ENCODE results near the gene WWC2. TPM values are rescaled to one million over a fixed set of nuclear protein-coding genes. Genes with fewer than 3 reads are reported as not detected.
A peak's percentile ranks its signal among the peaks of the same experiment; 100 is the strongest.

WWC2 gene
- total and polyA plus RNA-seq, 9 donors, result 9.4 to 43.0 (median 32.5) TPM

GRCh38 chr4:183195534-183195933 lies 96.5 kb downstream of the WWC2 start:
- TF ChIP-seq POLR2A (IDR thresholded peaks at IDR 0.05) (no peak), CTCF (IDR thresholded peaks at IDR 0.05) (no peak), EP300 (IDR thresholded peaks at IDR 0.05) (no peak)
- WGBS, 3 donors, result 90 to 96% (median 91%) methylated on average over 3 of the region's 3 CpGs
- DNase-seq, result no peak
- no peaks in the 10 kb centered on the region for H3K27me3 ChIP-seq
- intact Hi-C loops (cut with DNase I), result no loop called here
- no peaks in the 10 kb centered on the region for H3K36me3 ChIP-seq
- no peak overlapping the region for H3K27ac ChIP-seq
- peaks cover 2% of the 10 kb centered on the region for H3K4me1 ChIP-seq (ENCODE audit: insufficient read depth)
- no peaks in the 10 kb centered on the region for H3K9me3 ChIP-seq
- no peak overlapping the region for H3K4me3 ChIP-seq

GRCh38 chr4:183197140-183197539 lies 98.1 kb downstream of the WWC2 start:
- TF ChIP-seq EP300 (IDR thresholded peaks at IDR 0.05), result no peak
- Histone ChIP-seq H3K36me3 (no peaks in the 10 kb centered on the region), H3K27me3 (no peaks in the 10 kb centered on the region), H3K4me3 (no peak overlapping the region), H3K9me3 (no peaks in the 10 kb centered on the region), H3K4me1 (ENCODE audit: insufficient read depth) (peaks cover 2% of the 10 kb centered on the region), H3K27ac (no peak overlapping the region)
- intact Hi-C loops (cut with DNase I), result no loop called here
- WGBS, 3 donors, result 55 to 70% (median 61%) methylated on average over 3 of the region's 3 CpGs
- no peak for DNase-seq

- intact Hi-C loops (cut with DNase I), result no loop called here
- DNase-seq, result peak; percentile 15 to 62 (median 33)
- TF ChIP-seq POLR2A (IDR thresholded peaks at IDR 0.05), result no peak
- TF ChIP-seq EP300 (IDR thresholded peaks at IDR 0.05), result no peak
- H3K27me3 ChIP-seq, result no peaks in the 10 kb centered on the region
- H3K36me3 ChIP-seq, result no peaks in the 10 kb centered on the region
- no peak overlapping the region for H3K27ac ChIP-seq
- H3K4me1 ChIP-seq (ENCODE audit: insufficient read depth), result no peaks in the 10 kb centered on the region
- no peaks in the 10 kb centered on the region for H3K9me3 ChIP-seq
- 1 to 4% (median 3%) methylated on average over 4 of the region's 4 CpGs for WGBS, 3 donors
- H3K4me3 ChIP-seq, result no peak overlapping the region
Measured at GRCh38 chr4:183200453-183200852, 101.4 kb downstream of the WWC2 start.

- intact Hi-C loops (cut with DNase I), result no loop called here
- no peak for DNase-seq
- Histone ChIP-seq H3K27ac (no peak overlapping the region), H3K4me3 (no peak overlapping the region), H3K27me3 (no peaks in the 10 kb centered on the region), H3K36me3 (no peaks in the 10 kb centered on the region), H3K9me3 (no peaks in the 10 kb centered on the region), H3K4me1 (ENCODE audit: insufficient read depth) (no peaks in the 10 kb centered on the region)
- TF ChIP-seq CTCF (IDR thresholded peaks at IDR 0.05), result no peak
- no peak for TF ChIP-seq POLR2A (IDR thresholded peaks at IDR 0.05)
- no peak for TF ChIP-seq EP300 (IDR thresholded peaks at IDR 0.05)
- WGBS, 3 donors, result 83 to 90% (median 88%) methylated on average over 4 of the region's 4 CpGs
Measured at GRCh38 chr4:183201331-183201730, 102.3 kb downstream of the WWC2 start.

- Histone ChIP-seq H3K4me3 (no peak overlapping the region), H3K9me3 (no peaks in the 10 kb centered on the region), H3K36me3 (no peaks in the 10 kb centered on the region), H3K4me1 (ENCODE audit: insufficient read depth) (no peaks in the 10 kb centered on the region), H3K27me3 (no peaks in the 10 kb centered on the region), H3K27ac (no peak overlapping the region)
- TF ChIP-seq EP300 (IDR thresholded peaks at IDR 0.05), result no peak
- no peak for TF ChIP-seq POLR2A (IDR thresholded peaks at IDR 0.05)
- 89 to 94% (median 94%) methylated on average over 2 of the region's 2 CpGs for WGBS, 3 donors
- intact Hi-C loops (cut with DNase I), result no loop called here
- DNase-seq, result no peak
Measured at GRCh38 chr4:183202523-183202922, 103.5 kb downstream of the WWC2 start.

GRCh38 chr4:183204793-183205192 lies 105.7 kb downstream of the WWC2 start:
- Histone ChIP-seq H3K36me3 (no peaks in the 10 kb centered on the region), H3K4me1 (ENCODE audit: insufficient read depth) (no peaks in the 10 kb centered on the region), H3K27me3 (no peaks in the 10 kb centered on the region), H3K27ac (no peak overlapping the region), H3K9me3 (no peaks in the 10 kb centered on the region), H3K4me3 (no peak overlapping the region)
- intact Hi-C loops (cut with DNase I), result no loop called here
- WGBS, 3 donors, result 96 to 97% (median 97%) methylated on average over 2 of the region's 2 CpGs
- no peak for DNase-seq
- TF ChIP-seq POLR2A (IDR thresholded peaks at IDR 0.05), result no peak
- TF ChIP-seq CTCF (IDR thresholded peaks at IDR 0.05), result no peak
- no peak for TF ChIP-seq EP300 (IDR thresholded peaks at IDR 0.05)
